Brain microvascular endothelial cell (primary cell): ENCODE results near the gene RBM23.
A peak's percentile ranks its signal among the peaks of the same experiment; 100 is the strongest.

Experiments
- DNase-seq: peaks from one replicate; pipeline ENCODE4 v3.0.0-alpha.2; 2020
- H3K27ac ChIP-seq: fragments of 250-450 bp; sonication (Bioruptor Pico); 2 replicates; pipeline ENCODE4 v1.5.1; 2020; ENCODE audit warnings: mild to moderate bottlenecking, moderate library complexity
- H3K27me3 ChIP-seq: fragments of 250-450 bp; sonication (Bioruptor Pico); replicated peaks from 2 replicates; pipeline ENCODE4 v1.5.1; 2020; ENCODE audit warnings: mild to moderate bottlenecking
- H3K36me3 ChIP-seq: fragments of 250-450 bp; sonication (Bioruptor Pico); replicated peaks from 2 replicates; pipeline ENCODE4 v1.5.1; 2020; ENCODE audit warnings: mild to moderate bottlenecking
- H3K4me3 ChIP-seq: 2 replicates; pipeline ENCODE4 v1.5.1; 2011; ENCODE audit warnings: low read depth, mild to moderate bottlenecking, control low read depth, low read length, moderate library complexity
- CTCF ChIP-seq: IDR thresholded peaks from 2 replicates; pipeline ENCODE4 v1.5.1; 2011; ENCODE audit warnings: low read depth, mild to moderate bottlenecking, moderate library complexity, low read length, control low read depth, inconsistent platforms; ENCODE audit errors: missing control alignments
- in situ Hi-C: cut with HindIII; loops from 2 replicates; pipeline ENCODE4 v1.10.0; 2017; ENCODE audit warnings: low sequenced_read_pairs, low pct_ligation_motif_present

The RBM23 gene

GRCh38 chr14:22929961-22930364, 11.0 kb upstream of the RBM23 start:
- Histone ChIP-seq H3K4me3 (peak overlapping the region; percentile 99), H3K36me3 (peaks cover 12% of the 10 kb centered on the region), H3K27me3 (no peaks in the 10 kb centered on the region), H3K27ac (peak overlapping the region; percentile 54)
- in situ Hi-C loops: no loop called here
- DNase-seq: no peak
- no peak for TF ChIP-seq CTCF

GRCh38 chr14:22929104-22929960, 10.4 kb upstream of the RBM23 start, which contains the start of gene PRMT5:
PRMT5 (minus strand) TSS chr14:22929376; CDS start chr14:22929361, 15 bp downstream.
- TF ChIP-seq CTCF: no peak
- Histone ChIP-seq H3K27me3 (no peaks in the 10 kb centered on the region), H3K4me3 (peak within 1 kb of the TSS; percentile 99), H3K27ac (peak within 1 kb of the TSS; percentile 86), H3K36me3 (peaks cover 18% of the 10 kb centered on the region)
- in situ Hi-C loops: no loop called here
- DNase-seq: peak; percentile 100

- peak overlapping the region; percentile 86 for H3K27ac ChIP-seq
- peaks cover 26% of the 10 kb centered on the region for H3K36me3 ChIP-seq
- no peak for DNase-seq
- peak overlapping the region; percentile 99 for H3K4me3 ChIP-seq
- no peaks in the 10 kb centered on the region for H3K27me3 ChIP-seq
- TF ChIP-seq CTCF: no peak
- in situ Hi-C loops: no loop called here
Measured at GRCh38 chr14:22928237-22929103, 9.5 kb upstream of the RBM23 start.

- no peak for TF ChIP-seq CTCF
- Histone ChIP-seq H3K27me3 (no peaks in the 10 kb centered on the region), H3K27ac (no peak overlapping the region), H3K36me3 (peaks cover 41% of the 10 kb centered on the region), H3K4me3 (no peak overlapping the region)
- in situ Hi-C loops: no loop called here
- no peak for DNase-seq
Measured at GRCh38 chr14:22926316-22926715, 7.4 kb upstream of the RBM23 start.

- H3K4me3 ChIP-seq: no peak overlapping the region
- H3K27ac ChIP-seq: no peak overlapping the region
- H3K27me3 ChIP-seq: no peaks in the 10 kb centered on the region
- DNase-seq: no peak
- in situ Hi-C loops: no loop called here
- H3K36me3 ChIP-seq: peaks cover 50% of the 10 kb centered on the region
- no peak for TF ChIP-seq CTCF
Measured at GRCh38 chr14:22925513-22925912, 6.6 kb upstream of the RBM23 start.
